Measurements from ENCODE around the gene FGF5. TPM values are rescaled to one million over a fixed set of nuclear protein-coding genes. Genes with fewer than 3 reads are reported as not detected.

FGF5 gene
- total and polyA plus RNA-seq, 4 donors: 0.15 TPM; not detected in 3

Other genes starting within 250 kb of the FGF5 start
- gene ANTXR2, start 193.4 kb upstream of the FGF5 start, total RNA-seq: 10 to 100 TPM; 82.6 to 88.0 TPM
- 10 to 100 TPM; 16.0 to 18.8 TPM for gene ANTXR2, start 193.4 kb upstream of the FGF5 start, polyA plus RNA-seq
- gene PRDM8, start 69.2 kb upstream of the FGF5 start, total RNA-seq: 1 to 10 TPM; 3.6 to 4.8 TPM
- gene PRDM8, start 69.2 kb upstream of the FGF5 start, polyA plus RNA-seq: 1 to 10 TPM in 1 of 2 donors, under 1 TPM in 1; 0.31 to 1.0 TPM
- not detected for gene CFAP299, start 69.1 kb downstream of the FGF5 start, total RNA-seq
- gene CFAP299, start 69.1 kb downstream of the FGF5 start, polyA plus RNA-seq: not detected

Measured in aorta (tissue), 4 donors.